ENCODE data around the gene GPAM.

The GPAM gene

DNA sequence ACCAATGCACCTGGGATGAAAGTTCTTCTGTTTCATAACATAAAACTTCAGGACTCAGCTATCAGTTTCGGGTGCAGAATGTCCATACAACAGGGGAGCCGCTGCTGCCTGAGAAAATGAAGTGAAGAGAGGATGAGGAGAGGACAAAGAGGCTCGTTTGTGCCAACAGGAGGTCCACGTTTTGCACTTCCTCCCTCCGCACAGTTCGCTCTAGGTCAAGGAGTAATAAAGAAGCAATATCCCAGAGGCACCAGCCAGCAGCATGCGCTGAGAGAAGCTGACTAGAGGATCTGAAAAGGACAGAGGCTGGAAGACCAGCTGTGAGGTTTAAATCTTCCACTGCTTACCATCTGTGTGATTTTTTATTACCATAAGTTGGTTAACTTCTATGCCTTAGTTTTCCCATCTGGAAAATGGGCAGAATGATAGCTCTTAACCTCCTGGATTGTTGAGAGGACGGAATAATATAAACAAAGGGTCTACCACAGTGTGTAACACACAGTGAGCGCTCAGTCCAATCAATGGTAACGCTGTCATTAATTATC, 709 bp downstream of the GPAM start:
- FAIRE-seq: no peak

DNA sequence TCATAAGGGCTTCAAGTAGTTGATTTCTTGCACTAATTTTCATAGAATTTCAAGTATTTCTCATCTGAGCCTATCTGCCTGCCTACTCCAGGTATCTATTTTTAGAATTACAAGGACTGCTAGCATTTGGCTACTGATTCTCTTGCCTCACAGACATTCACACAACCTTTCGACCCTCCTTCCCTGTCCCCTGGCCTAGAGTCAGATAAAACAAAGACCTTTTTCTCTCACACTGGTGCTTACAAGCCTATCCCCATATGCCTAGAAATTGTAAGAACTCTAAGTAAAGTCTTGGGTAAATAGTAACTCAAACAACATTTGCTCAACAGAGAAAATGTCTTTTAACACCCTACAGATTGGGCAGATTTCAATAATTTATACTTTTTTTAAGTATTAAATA, 6.3 kb downstream of the GPAM start:
- no peak for FAIRE-seq

DNA sequence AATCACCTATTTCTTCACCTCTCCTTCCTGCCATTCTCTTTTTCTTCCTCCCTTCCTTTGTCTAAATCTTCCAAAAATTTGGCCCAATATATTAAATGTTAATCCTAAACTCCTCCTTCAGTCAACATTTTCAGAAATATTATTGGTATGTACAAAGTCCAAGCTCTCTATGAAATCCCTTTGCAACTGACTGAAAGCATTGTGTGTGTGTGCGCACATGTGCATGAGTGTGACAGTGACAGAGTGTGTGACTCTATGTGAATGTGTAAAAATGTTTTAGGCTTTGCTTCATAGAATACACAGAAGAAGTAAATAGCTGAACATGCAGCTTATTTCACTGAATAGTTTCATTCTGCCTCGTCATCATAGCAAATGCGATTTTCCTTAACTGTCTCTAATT, 7.0 kb downstream of the GPAM start:
- FAIRE-seq: no peak

DNA sequence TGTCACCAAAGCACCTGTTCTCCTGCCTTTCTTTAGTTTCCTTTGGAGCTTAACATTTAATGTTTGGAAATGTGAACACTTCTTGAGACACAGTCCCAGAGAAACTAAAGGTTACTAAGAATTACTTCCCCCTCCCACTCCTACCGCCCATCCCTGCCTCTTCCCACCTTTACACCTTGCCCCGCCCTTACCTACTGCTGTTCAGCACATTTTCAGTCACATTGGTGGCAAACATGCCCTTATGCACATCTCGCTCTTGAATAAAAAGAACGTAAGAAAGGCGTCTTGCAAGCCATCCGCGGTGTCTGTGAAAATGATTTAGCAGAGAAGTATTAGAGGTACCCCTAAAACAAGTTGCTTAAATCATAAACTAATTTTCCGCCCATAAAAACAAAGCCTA, 8.2 kb downstream of the GPAM start:
- FAIRE-seq: no peak

DNA sequence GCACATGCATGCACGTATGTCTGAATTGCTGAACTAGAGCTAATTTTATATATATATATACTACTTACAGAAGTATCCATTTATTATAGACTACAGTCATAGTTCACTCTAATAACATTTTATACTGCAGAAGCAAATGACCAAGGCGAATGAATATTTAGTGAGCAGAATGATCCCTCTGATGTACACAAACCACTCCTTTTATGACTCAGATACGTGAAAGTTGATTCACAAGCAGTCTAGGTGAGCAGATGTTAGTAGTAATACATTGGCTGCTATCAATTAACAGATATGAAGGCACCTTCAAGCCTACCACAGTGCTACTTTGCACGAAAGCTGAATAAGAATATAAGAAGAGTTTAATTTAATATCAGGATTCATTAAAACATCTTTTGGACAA, 10.4 kb downstream of the GPAM start:
- no peak for FAIRE-seq

DNA sequence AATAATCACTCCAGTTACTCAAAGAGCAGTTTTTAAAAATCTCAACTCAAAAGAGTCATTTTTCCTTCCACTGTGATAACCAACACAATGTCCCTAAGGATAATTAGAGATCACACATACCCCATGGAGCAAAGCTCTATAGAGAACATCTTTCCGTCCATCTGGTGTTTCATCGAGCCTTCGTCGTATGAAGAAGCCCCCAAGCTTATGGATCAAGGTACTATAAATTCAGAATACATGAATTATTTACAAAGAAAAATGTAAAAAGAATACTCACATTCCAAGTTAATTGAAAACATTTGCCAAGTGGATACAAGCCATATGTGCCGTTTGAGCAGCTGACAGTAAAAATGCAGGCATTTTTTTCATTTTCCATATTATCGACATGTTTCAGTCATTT, 14.8 kb downstream of the GPAM start:
- no peak for FAIRE-seq

DNA sequence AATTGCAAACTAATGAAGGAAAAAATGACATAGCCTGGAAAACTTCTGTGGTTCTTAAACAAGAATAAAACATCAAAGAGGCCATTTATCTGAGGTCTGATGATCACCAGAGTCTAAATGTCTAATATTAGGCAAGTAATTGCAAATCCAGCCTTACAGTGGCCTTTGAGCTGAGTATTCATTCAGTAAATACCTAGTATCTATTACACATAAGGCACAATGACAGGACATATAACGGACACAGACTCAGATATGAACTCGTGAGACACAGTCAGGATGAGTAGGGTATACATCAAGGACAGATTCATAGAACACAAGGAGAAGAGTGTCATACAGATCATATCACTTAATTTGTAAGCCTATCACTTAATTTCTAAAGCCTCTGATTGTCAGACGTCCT, 16.8 kb downstream of the GPAM start:
- no peak for FAIRE-seq

DNA sequence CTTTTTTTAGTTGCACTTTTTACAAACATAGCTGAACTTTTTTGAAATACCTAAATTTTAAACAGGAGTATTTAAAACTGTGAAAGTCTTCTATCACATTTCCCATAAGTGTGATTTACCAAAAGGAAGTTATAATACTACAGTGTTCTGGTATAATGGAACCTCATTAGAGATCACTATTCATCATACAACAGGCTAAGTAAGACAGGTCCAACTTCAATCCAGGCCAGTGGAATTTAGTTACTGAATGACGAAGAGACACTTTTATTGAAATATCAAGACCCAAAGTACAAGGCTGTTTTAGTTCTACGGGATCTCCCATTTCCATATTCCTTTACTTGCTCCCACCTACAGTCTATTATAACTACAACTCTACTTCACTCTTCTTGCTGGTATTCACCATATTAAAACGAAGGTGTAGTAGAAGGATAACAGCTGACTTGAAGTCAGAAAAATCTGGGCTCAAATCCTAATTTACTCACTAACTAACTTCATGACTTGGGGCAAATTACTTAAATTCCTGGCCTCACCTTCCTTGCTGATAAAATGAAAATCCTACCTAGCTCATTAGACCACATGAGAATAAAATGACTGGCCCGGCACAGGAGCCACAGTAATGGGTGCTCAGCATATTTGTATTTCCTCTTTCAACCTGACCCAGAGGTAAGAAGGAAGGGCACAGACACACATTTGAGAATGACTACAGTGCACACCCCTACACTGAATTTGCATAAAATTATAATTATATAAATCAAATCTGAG, 21.6 kb downstream of the GPAM start:
- FAIRE-seq: no peak

DNA sequence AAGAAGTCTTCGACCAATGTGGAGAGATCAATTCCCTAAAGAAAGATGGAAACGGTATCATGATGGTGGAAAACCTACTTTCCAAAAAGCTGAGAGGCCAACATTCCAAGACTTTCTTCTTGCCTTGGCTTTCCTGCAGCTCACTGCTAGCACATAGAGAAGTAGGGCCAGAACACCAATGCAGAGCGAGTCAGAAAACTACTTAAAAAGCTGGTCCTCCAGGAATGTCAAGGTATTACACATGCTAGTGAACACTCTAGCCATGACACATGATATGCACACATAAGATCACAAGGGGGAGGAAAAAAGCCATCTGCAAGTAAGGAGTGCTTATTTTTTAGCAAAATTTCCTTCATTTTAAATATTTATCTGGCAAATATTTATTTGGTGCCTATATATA, 22.7 kb downstream of the GPAM start:
- FAIRE-seq: no peak

DNA sequence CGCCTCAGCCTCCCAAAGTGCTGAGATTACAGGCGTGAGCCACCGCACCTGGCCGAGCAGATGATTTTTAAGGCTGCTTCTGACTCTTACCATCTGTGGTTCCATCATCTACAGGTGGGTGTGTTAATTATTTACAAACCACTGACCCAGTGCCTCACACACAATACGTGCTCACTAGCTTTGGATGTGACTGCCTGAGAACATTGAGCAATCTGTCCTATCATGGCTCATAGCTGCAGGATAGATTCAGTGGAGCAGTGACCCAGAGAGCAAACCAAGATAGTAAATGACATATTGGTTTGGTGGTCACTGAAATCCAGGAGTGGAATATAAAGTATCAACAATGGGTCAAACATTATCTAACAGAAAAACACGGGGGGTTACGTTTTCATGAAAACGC, 24.1 kb downstream of the GPAM start:
- FAIRE-seq: no peak

DNA sequence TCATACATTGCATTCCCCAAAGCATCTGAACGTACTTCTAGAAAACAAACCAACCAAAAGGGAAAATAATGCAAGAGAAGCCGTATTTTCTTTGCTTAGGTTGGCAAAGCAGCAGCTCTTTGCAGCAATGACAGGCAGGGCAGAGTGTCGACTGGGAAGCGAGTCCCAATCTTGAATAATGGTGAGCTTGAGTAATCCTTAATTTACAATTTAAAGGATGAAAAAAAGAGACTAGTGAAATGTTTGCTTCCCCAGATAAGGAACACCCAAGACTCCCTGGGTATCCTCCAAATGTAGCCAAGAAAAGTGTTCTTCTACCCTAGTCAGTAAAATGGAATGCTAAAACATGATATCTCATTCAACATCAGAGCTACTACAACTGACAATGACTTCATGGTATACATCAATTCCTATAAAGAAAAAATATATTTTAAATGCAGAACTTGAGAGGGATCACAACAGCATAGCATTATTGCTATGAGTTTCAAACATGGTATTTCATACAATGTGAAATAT, 32.0 kb downstream of the GPAM start:
- no peak for FAIRE-seq

DNA sequence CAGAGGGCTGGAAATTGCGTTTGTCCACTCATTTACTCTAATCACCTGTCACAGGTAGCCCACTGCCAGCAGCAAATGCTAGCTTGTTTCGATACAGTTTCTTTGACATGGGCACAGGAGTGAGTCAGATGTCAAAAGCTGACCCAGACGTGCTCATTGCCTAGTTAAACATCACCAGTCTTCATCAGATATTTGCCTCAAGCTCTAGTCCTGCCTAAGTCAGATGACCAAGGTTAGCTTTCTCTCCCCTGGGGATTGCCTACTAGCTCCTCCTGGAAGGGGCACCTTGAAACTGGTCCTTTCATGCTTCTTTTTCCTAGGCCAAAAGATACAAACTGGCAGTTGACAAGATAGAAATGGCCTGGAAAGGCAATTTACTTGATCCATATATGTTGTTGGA, 35.2 kb downstream of the GPAM start:
- no peak for FAIRE-seq

DNA sequence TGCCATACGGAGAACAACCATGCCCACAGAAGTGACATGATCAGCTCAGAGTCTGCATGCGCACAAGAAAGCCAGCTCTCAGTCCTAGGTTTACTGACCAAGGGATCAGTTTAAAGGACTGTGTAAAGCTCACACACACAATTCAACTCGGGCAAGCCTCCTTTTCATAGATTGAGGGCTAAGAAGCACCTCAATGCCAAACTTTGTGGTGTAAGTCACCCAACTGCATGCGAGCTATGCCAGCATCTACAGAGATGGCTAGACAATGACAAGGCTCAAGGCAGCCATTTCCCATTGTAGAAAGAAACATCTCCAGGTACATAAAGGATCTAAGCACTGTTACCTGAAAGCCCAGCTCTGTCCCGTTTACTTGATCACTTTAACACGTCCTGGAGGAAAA, 36.8 kb downstream of the GPAM start:
- no peak for FAIRE-seq

DNA sequence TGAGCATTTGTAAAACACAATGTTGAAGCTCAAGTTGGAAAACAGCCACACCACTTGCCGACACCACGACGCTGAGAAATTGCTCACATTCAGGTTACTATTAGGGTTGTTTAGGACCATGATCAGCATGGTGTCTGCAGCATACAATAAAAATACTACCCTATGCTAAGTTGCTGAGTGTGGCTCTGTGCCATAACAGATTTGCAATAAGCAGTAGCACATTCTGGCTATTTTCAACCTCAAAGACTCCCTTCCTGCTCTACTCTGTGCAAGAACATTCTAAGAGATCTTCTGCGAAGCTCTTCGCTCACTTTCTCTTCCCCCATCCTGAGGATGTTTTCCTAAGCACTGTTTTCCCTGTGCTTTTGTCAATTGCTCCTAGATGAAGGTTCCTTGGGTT, 38.3 kb downstream of the GPAM start:
- FAIRE-seq: no peak

DNA sequence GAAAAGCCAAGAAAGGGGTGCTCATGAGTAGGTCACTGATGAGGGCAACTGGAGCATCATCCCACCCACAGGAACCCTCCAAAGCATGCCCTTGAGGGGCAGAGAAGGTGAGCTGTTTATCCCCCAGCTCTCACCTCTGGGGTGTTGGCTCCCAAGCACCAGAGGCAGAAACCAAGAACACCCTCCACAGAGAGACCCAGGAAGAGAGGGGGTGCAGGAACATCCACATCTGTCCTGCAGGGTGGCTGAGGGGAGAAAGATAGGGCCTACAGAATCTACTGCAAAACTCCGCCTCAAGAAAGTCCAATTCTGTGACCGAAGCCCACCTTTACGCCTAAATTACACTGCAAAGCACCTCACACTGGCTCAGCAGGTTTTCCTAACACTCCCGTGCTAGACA, 40.1 kb downstream of the GPAM start:
- FAIRE-seq: no peak

DNA sequence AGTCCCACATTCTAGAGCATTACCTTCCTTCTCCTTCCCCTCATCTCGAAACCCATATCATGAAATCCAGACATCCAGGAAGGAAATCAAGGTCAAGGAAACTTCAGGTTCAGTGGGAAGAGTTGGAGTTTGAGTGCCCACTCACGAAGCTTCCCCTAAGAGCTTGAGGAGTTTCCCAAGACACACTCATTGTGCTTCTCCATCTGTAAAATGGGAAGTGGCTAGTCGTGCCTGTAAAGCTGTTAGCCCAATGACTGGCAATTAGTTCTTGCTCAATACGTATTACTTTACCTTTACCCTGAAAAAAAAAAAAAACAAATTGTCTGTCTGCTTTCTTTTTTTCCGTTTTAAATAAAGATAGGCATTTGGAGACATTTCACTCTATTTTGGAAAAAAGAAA, 42.3 kb downstream of the GPAM start:
- FAIRE-seq: no peak

DNA sequence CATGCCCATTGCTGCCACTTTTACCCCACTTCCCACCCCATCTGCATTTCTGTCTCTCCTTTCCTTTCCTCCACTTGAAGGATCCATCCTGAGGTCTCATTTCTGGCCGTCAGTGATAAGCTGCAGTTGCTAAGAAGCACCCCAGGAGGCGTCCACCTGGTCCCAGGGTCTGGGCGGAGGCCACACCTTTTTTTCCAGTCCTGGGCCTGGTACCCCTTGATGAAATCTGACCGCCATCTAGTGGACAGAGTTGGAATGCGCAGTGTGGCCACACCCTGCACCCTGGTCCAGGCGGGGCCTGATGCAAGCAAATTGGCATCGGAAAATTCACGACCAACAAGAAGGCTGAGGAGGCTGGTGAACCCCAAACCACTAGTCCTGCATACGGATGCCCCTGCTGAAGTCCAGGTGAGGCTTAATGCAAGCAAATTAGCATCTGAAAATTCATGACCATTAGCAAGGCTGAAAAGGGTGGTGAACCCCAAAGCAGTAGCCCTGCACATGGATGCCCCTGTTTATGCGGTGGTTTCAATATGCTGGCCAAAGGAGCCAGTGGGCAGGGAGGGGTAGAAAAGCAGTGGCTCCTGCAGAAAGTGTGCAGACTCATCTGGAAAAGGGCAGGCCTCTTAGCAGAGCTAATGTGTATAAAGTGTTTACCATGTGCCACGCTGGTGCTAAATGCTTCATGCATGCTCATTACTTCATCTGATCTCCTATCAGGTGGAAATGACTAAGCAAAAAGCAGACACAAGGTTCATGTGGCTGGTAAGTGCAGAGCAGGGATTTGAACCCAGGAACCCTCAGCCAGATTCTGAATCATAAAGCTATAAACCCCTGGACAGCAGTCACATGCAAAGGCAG, 43.2 kb downstream of the GPAM start:
- FAIRE-seq: no peak

DNA sequence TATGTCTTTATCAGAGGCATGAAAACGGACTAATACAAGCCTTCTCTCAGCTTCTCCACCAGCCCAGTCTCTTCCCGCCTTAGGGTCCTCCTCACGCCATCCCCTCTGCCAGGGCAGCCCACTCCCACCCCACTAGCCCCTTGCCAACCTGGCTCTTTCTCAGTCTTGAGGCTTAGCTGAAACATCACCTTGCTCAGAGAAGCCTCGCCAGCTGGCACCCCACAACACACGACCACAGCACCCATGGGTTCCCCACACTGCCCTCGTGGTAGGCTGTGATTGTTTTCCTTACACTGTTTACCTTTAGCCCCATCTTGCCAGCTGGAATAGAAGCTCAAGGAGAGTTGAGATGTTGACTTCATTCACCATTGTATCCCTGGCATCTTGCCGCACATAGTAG, 44.4 kb downstream of the GPAM start:
- FAIRE-seq: no peak

DNA sequence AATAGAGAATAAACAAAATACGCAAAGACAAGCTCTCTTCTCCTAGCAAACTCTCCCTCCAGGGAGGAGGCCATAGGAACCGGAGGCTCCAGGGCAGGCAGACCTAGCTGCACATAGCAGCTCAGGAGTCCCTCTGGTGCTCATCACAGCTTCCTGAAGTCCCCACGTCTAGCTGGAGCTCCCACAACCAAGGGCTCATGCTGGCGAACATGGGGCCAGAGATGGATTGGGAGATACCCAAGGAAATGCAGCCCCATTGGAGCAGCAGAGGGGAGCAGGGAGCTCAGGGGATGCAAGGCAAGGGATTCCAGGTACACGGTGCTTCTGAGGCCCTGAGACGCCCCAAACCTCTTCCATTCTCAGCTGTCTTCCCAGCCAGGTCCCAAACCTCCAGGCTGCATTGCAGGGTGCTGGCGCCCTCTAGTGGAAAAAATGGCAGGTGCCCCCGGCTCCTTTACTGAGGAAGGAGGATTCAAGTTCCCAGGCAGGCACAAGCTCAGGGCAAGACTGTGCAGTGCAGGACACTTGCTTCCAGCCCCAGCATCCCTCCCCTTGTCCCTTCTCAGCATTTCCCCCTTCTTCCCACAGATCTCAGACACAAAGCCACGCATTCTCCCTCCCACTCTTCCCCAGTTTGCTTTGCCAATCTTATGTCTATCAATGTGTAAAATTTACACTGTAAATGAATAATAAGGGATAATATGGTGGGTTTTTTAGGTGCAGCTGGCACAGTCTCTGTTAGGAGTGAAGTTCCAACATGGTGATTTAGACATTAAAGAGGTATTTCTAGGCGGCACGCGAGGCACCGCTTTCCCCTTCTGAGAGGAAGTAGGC, 46.2 kb downstream of the GPAM start:
- FAIRE-seq: no peak

DNA sequence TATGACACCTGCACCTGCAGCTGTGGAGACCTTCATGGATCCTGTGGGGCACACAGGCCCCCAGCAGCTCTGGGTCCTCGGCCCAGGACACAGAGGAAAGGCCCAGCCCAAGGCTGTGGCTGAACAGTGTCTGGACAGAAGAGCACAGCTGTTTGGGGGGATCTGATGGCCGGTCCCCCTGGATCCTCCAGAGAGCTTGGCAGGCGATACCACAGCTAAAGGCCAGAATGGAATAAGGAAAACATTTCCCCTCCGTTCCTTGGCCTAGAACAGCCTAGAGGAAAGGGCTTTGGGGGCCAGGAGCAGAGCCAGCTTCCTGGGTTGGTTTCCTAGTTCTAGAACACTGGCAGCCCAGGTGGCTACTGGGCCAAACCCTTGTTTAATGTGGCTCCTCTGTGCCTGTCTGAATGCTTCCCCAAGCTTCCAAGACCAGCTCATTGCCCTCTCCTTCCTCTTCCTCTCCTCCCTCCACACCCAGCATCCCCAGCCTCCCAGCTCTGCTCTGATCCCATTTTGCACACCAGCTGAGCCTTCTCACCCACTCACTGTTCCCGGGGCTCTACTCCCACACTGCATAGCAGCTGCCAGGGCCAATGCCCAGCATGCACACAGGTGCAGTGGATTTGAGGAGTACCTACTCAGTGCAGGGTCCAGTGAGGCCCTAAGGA, 46.9 kb downstream of the GPAM start:
- FAIRE-seq: no peak

DNA sequence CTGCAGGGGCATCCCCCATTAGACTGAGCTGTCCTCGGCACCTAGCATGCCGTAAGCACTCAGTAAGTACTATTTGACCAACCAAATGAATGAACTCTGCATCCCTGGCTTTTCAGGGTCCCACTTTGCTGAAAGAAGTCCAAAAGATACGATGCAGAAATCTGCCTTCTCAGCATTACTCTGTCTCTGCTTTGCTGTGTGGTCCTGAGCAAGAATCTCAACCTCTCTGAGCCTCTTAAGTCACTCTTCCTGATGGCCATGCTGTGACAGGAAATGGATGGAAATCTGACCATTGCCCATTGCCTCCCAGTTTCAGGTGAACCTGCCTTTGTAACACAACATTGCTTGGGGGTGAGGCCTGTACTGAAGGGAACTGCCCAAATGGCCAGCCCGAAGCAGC, 48.0 kb downstream of the GPAM start:
- no peak for FAIRE-seq

DNA sequence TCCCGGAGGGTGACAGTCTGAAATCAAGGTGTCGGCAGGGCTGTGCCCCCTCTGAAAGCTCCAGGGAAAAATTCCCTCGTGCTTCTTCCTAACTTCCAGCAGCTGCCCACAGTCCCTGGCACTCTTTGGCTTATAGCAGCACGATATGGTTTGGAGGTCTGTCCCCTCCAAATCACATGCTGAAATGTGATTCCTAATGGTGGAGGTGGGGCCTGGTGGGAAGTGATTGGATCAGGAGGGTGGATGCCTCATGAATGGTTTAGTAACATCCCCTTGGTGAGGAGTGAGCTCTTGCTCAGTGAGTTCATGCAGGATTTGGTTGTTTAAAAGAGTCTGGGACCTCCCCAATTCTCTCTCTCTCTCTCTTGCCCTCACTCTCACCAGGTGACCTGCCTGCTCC, 51.1 kb downstream of the GPAM start:
- FAIRE-seq: no peak

DNA sequence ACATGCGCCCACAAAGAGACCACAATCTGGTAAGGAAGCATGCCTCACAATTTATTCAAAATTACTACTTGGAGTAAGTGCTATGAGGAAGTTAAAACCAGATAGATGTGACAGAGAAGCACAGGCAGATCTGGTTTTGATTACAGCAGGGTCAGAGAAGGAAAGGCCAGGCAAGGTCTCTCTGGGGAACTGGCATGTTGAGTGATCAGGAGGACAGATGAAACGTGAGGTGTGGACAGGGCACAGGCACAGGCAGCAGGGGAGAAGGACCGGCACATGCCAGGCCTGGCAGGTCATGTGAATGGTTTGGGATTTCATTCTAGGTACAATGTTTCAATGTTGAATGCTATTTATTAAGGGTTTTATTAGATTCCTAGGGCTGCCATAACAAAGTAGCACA, 51.6 kb downstream of the GPAM start:
- FAIRE-seq: no peak
